Fibroblast of skin of right biceps (primary cell): ENCODE measurements around the gene SULT1C4.
"Not testable (repeated sequence)": the region's sequence is repeated elsewhere in the genome, so short reads cannot be mapped to it uniquely, and the experiment has no call there.

Source experiments
- DNase-seq: peaks from one replicate; pipeline ENCODE4 v3.0.0-alpha.2; 2013

SULT1C4 gene

GRCh38 chr2:108377815-108378630 lies at the start of gene SULT1C4:
TSS of gene SULT1C4 (plus strand) at chr2:108377954. CDS start at chr2:108378338, 384 bp downstream.
- DNase-seq = no peak

- DNase-seq = no peak
These were observed 48.0 kb upstream of the SULT1C4 start for GRCh38 chr2:108329771-108330170.

- peak; percentile 77 for DNase-seq
These were observed 46.8 kb upstream of the SULT1C4 start for GRCh38 chr2:108330979-108331378.

GRCh38 chr2:108345951-108346350 lies 31.8 kb upstream of the SULT1C4 start:
- DNase-seq = no peak

- no peak for DNase-seq
These were observed 30.9 kb upstream of the SULT1C4 start for GRCh38 chr2:108346827-108347226.

GRCh38 chr2:108347786-108348185 lies 30.0 kb upstream of the SULT1C4 start:
- no peak for DNase-seq

GRCh38 chr2:108348816-108349570 lies 28.8 kb upstream of the SULT1C4 start:
- DNase-seq = no peak

GRCh38 chr2:108349571-108349928 lies 28.2 kb upstream of the SULT1C4 start:
- DNase-seq = no peak

GRCh38 chr2:108351889-108352288 lies 25.9 kb upstream of the SULT1C4 start:
- no peak for DNase-seq

GRCh38 chr2:108354136-108354535 lies 23.6 kb upstream of the SULT1C4 start:
- no peak for DNase-seq

GRCh38 chr2:108355906-108356734 lies 21.6 kb upstream of the SULT1C4 start:
- DNase-seq = no peak

- DNase-seq = not testable (repeated sequence)
These were observed 18.4 kb upstream of the SULT1C4 start for GRCh38 chr2:108359336-108359735.

GRCh38 chr2:108360776-108361468 lies 16.8 kb upstream of the SULT1C4 start:
- no peak for DNase-seq

GRCh38 chr2:108363024-108363907 lies 14.5 kb upstream of the SULT1C4 start:
- DNase-seq = no peak

- DNase-seq = peak; percentile 49
These were observed 13.9 kb upstream of the SULT1C4 start for GRCh38 chr2:108363908-108364225.

- DNase-seq = peak; percentile 59
These were observed 13.0 kb upstream of the SULT1C4 start for GRCh38 chr2:108364676-108365297.

GRCh38 chr2:108365656-108366055 lies 12.1 kb upstream of the SULT1C4 start:
- DNase-seq = no peak

GRCh38 chr2:108367014-108367413 lies 10.7 kb upstream of the SULT1C4 start:
- DNase-seq = no peak

GRCh38 chr2:108367561-108368175 lies 10.1 kb upstream of the SULT1C4 start:
- no peak for DNase-seq

- DNase-seq = no peak
These were observed 8.6 kb upstream of the SULT1C4 start for GRCh38 chr2:108369153-108369552.

GRCh38 chr2:108370080-108370479 lies 7.7 kb upstream of the SULT1C4 start:
- DNase-seq = peak; percentile 29
